Left ventricle myocardium inferior (tissue), 1 donor: ENCODE measurements around the gene RD3L. TPM values are rescaled to one million over a fixed set of nuclear protein-coding genes. Genes with fewer than 3 reads are reported as not detected.
A peak's percentile ranks its signal among the peaks of the same experiment; 100 is the strongest.

Experiments used
- DNase-seq: peaks from one replicate; pipeline ENCODE4 v3.0.0-alpha.2; 2020
- H3K27ac ChIP-seq: fragments of 200-600 bp; replicated peaks from 2 replicates; pipeline ENCODE4 v1.8.0; 2021
- H3K27me3 ChIP-seq: fragments of 200-600 bp; 2 replicates; pipeline ENCODE4 v1.8.0; 2021; ENCODE audit warnings: low read depth
- H3K36me3 ChIP-seq: fragments of 200-600 bp; 2 replicates; pipeline ENCODE4 v1.8.0; 2021
- H3K4me1 ChIP-seq: fragments of 200-600 bp; 2 replicates; pipeline ENCODE4 v1.8.0; 2021
- H3K4me3 ChIP-seq: fragments of 200-600 bp; 2 replicates; pipeline ENCODE4 v1.8.0; 2021; ENCODE audit warnings: mild to moderate bottlenecking, moderate library complexity
- H3K9me3 ChIP-seq: fragments of 200-600 bp; replicated peaks from 2 replicates; pipeline ENCODE4 v1.8.0; 2021
- CTCF ChIP-seq: fragments of 200-600 bp; IDR thresholded peaks from 2 replicates; pipeline ENCODE4 v1.8.0; 2021; ENCODE audit warnings: antibody characterized with exemption, mild to moderate bottlenecking, borderline replicate concordance
- intact Hi-C: fragments of 100-400 bp; cut with micrococcal nuclease; formaldehyde crosslinking; loops from one replicate; pipeline ENCODE4 v1.11.0; 2022
- total RNA-seq: library from RNA; stranded (reverse); fragmentation: NEBNext Ultra II Directional; extraction: Animal tissue kit (Norgen Biotek cat#: 25700); gene quantifications from one replicate; pipeline ENCODE4 v1.2.1, GENCODE V29; 2021
- donor health status: DM: no; HTN: yes; CAD: no; lungs with severe emphysema.

RD3L gene
- total RNA-seq, 1 donor from 2014 or later = 30.7 TPM

GRCh38 chr14:103920981-103921854 lies 21.1 kb downstream of the RD3L start:
- peak; percentile 99 for TF ChIP-seq CTCF
- Histone ChIP-seq H3K4me3 (peak overlapping the region; percentile 94), H3K4me1 (peaks cover 57% of the 10 kb centered on the region), H3K36me3 (peaks cover 3% of the 10 kb centered on the region), H3K9me3 (no peaks in the 10 kb centered on the region), H3K27ac (peak overlapping the region; percentile 95), H3K27me3 (peaks cover 16% of the 10 kb centered on the region)
- intact Hi-C loops = no loop called here
- DNase-seq = peak; percentile 92

- no peak overlapping the region for H3K4me3 ChIP-seq
- intact Hi-C loops = no loop called here
- no peaks in the 10 kb centered on the region for H3K9me3 ChIP-seq
- H3K27me3 ChIP-seq = no peaks in the 10 kb centered on the region
- no peak for DNase-seq
- peaks cover 57% of the 10 kb centered on the region for H3K4me1 ChIP-seq
- peaks cover 43% of the 10 kb centered on the region for H3K36me3 ChIP-seq
- no peak for TF ChIP-seq CTCF
- H3K27ac ChIP-seq = peak overlapping the region; percentile 30
Observed at GRCh38 chr14:103916636-103917262, 25.6 kb downstream of the RD3L start.

GRCh38 chr14:103915616-103916015 lies 26.7 kb downstream of the RD3L start:
- H3K9me3 ChIP-seq = no peaks in the 10 kb centered on the region
- DNase-seq = no peak
- H3K27ac ChIP-seq = no peak overlapping the region
- no peak for TF ChIP-seq CTCF
- intact Hi-C loops = no loop called here
- H3K36me3 ChIP-seq = peaks cover 53% of the 10 kb centered on the region
- H3K27me3 ChIP-seq = no peaks in the 10 kb centered on the region
- peaks cover 50% of the 10 kb centered on the region for H3K4me1 ChIP-seq
- no peak overlapping the region for H3K4me3 ChIP-seq

- Histone ChIP-seq H3K4me1 (peaks cover 16% of the 10 kb centered on the region), H3K27ac (no peak overlapping the region), H3K4me3 (no peak overlapping the region), H3K27me3 (no peaks in the 10 kb centered on the region), H3K9me3 (no peaks in the 10 kb centered on the region), H3K36me3 (peaks cover 51% of the 10 kb centered on the region)
- intact Hi-C loops = loop anchor here (5.0 kb wide), 1 partner anchor 104 kb away; no protein-coding TSS in a partner anchor
- DNase-seq = no peak
- TF ChIP-seq CTCF = no peak
Observed at GRCh38 chr14:103910984-103911383, 31.3 kb downstream of the RD3L start.

- Histone ChIP-seq H3K27ac (peak overlapping the region; percentile 78), H3K4me1 (peaks cover 13% of the 10 kb centered on the region), H3K36me3 (peaks cover 46% of the 10 kb centered on the region), H3K27me3 (no peaks in the 10 kb centered on the region), H3K9me3 (no peaks in the 10 kb centered on the region), H3K4me3 (peak overlapping the region; percentile 42)
- peak; percentile 78 for DNase-seq
- peak; percentile 87 for TF ChIP-seq CTCF
- intact Hi-C loops = loop anchor here (5.0 kb wide), 1 partner anchor 103 kb away; no protein-coding TSS in a partner anchor
Observed at GRCh38 chr14:103910262-103910935, 31.9 kb downstream of the RD3L start.
